Measurements from ENCODE around the gene STRA8. TPM values are rescaled to one million over a fixed set of nuclear protein-coding genes. Genes with fewer than 3 reads are reported as not detected.

Gene STRA8
- polyA plus RNA-seq, 3 donors = not detected

DNA sequence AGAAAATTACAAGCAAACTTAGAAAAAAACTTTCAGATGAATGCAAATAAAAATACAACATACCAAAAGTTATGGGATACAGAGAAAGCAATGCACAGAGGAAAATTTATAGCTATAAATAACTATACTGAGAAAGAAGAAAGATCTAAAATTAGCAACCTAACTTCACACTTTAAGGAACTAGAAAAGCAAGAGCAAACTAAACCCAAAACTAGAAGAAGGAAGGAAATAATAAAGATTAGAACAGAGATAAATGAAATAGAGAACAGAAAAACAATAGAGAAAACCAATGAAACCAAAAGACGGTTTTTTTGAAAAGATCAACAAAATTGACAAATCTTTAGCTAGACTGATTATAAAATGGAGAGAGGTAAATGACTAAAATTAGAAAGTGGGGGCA, 9.6 kb upstream of the STRA8 start:
- Mint-ChIP-seq H3K36me3 (peaks cover 2 to 5% of the 10 kb centered on the region in 2 donors), H3K4me3 (peak overlapping the region in 1 of 2 donors; percentile 80), H3K27me3 (ENCODE audit: low read depth in 3 of 3) (peaks cover 0 to 3% (median 3%) of the 10 kb centered on the region in 3 donors), H3K9me3 (peaks cover 6 to 12% (median 7%) of the 10 kb centered on the region in 7 donors), H3K4me1 (peaks cover 32% of the 10 kb centered on the region), H3K27ac (no peak overlapping the region)
- no peaks in the 10 kb centered on the region for H3K9me3 ChIP-seq (replicated peaks in 1 of 2; ENCODE audit: control insufficient read depth in 1 of 2, insufficient read depth in 1 of 2, low read length in 2 of 2)
- peak in 1 of 3 donors; percentile 10 for DNase-seq
- peaks cover 18 to 31% of the 10 kb centered on the region in 2 donors for H3K4me1 ChIP-seq (ENCODE audit: control insufficient read depth in 1 of 2, insufficient read depth in 2 of 2, low read length in 2 of 2)
- WGBS (ENCODE audit: insufficient coverage) = no CpG with 5 or more reads among the region's 1 CpG
- H2AFZ ChIP-seq (ENCODE audit: insufficient read depth, low read depth, low read length, poor library complexity, severe bottlenecking) = no peak overlapping the region
- H3K27ac ChIP-seq (ENCODE audit: low read depth in 1 of 2, low read length in 2 of 2) = no peak overlapping the region
- TF ChIP-seq CTCF (IDR thresholded peaks at IDR 0.05) = no peak
- intact Hi-C loops (cut with micrococcal nuclease) = no loop called here
- no peaks in the 10 kb centered on the region for H3K79me2 ChIP-seq (ENCODE audit: insufficient read depth, low read length)
- H4K20me1 ChIP-seq (ENCODE audit: insufficient read depth, low read length) = no peaks in the 10 kb centered on the region
- H3K9ac ChIP-seq (ENCODE audit: insufficient read depth, low read length, poor library complexity, severe bottlenecking) = no peak overlapping the region
- H3K27me3 ChIP-seq (ENCODE audit: control insufficient read depth in 2 of 2, insufficient read depth in 2 of 2, low read length in 2 of 2) = no peaks in the 10 kb centered on the region
- no peaks in the 10 kb centered on the region for H3K36me3 ChIP-seq (replicated peaks in 1 of 2; ENCODE audit: control insufficient read depth in 1 of 2, insufficient read depth in 2 of 2, low read length in 2 of 2)
- no peak overlapping the region for H3K4me2 ChIP-seq (replicated peaks; ENCODE audit: extremely low read depth, low read length, poor library complexity, severe bottlenecking)
- H3K4me3 ChIP-seq (replicated peaks in 1 of 3; ENCODE audit: low read depth in 2 of 3, low read length in 3 of 3) = no peak overlapping the region

GRCh38 chr7:135231686-135232085, 2.0 kb upstream of the STRA8 start:
- H3K36me3 ChIP-seq (replicated peaks in 1 of 2; ENCODE audit: control insufficient read depth in 1 of 2, insufficient read depth in 2 of 2, low read length in 2 of 2) = no peaks in the 10 kb centered on the region
- peaks cover 2 to 6% of the 10 kb centered on the region in 2 donors for H3K36me3 Mint-ChIP-seq
- no peak overlapping the region for H2AFZ ChIP-seq (ENCODE audit: insufficient read depth, low read depth, low read length, poor library complexity, severe bottlenecking)
- H3K27me3 Mint-ChIP-seq (ENCODE audit: low read depth in 3 of 3) = peaks cover 3 to 9% (median 8%) of the 10 kb centered on the region in 3 donors
- no peaks in the 10 kb centered on the region for H3K79me2 ChIP-seq (ENCODE audit: insufficient read depth, low read length)
- H3K27ac Mint-ChIP-seq = no peak overlapping the region
- intact Hi-C loops (cut with micrococcal nuclease) = no loop called here
- peaks cover 3% of the 10 kb centered on the region for H3K4me1 Mint-ChIP-seq
- no peak overlapping the region for H3K4me3 Mint-ChIP-seq
- no peaks in the 10 kb centered on the region for H3K9me3 ChIP-seq (replicated peaks in 1 of 2; ENCODE audit: control insufficient read depth in 1 of 2, insufficient read depth in 1 of 2, low read length in 2 of 2)
- H3K27ac ChIP-seq (ENCODE audit: low read depth in 1 of 2, low read length in 2 of 2) = no peak overlapping the region
- no peaks in the 10 kb centered on the region for H3K27me3 ChIP-seq (ENCODE audit: control insufficient read depth in 2 of 2, insufficient read depth in 2 of 2, low read length in 2 of 2)
- no peak for DNase-seq
- H3K4me3 ChIP-seq (replicated peaks in 1 of 3; ENCODE audit: low read depth in 2 of 3, low read length in 3 of 3) = no peak overlapping the region
- peaks cover 8 to 22% (median 12%) of the 10 kb centered on the region in 7 donors for H3K9me3 Mint-ChIP-seq
- H4K20me1 ChIP-seq (ENCODE audit: insufficient read depth, low read length) = no peaks in the 10 kb centered on the region
- H3K4me2 ChIP-seq (replicated peaks; ENCODE audit: extremely low read depth, low read length, poor library complexity, severe bottlenecking) = no peak overlapping the region
- H3K4me1 ChIP-seq (ENCODE audit: control insufficient read depth in 1 of 2, insufficient read depth in 2 of 2, low read length in 2 of 2) = no peaks in the 10 kb centered on the region
- no peak overlapping the region for H3K9ac ChIP-seq (ENCODE audit: insufficient read depth, low read length, poor library complexity, severe bottlenecking)
- TF ChIP-seq CTCF (IDR thresholded peaks at IDR 0.05) = no peak

Data from CD14-positive monocyte (primary cell).